SHP77 (cell line): Measurements from ENCODE around the gene MCTP1.
A peak's percentile ranks its signal among the peaks of the same experiment; 100 is the strongest.
"Not testable (repeated sequence)": the region's sequence is repeated elsewhere in the genome, so short reads cannot be mapped to it uniquely, and the experiment has no call there.

ENCODE experiments used
- DNase-seq, 2 experiments: peaks; one replicate each; lab custom pipeline; 2025; lab: John Stamatoyannopoulos, UW

The MCTP1 gene

DNA sequence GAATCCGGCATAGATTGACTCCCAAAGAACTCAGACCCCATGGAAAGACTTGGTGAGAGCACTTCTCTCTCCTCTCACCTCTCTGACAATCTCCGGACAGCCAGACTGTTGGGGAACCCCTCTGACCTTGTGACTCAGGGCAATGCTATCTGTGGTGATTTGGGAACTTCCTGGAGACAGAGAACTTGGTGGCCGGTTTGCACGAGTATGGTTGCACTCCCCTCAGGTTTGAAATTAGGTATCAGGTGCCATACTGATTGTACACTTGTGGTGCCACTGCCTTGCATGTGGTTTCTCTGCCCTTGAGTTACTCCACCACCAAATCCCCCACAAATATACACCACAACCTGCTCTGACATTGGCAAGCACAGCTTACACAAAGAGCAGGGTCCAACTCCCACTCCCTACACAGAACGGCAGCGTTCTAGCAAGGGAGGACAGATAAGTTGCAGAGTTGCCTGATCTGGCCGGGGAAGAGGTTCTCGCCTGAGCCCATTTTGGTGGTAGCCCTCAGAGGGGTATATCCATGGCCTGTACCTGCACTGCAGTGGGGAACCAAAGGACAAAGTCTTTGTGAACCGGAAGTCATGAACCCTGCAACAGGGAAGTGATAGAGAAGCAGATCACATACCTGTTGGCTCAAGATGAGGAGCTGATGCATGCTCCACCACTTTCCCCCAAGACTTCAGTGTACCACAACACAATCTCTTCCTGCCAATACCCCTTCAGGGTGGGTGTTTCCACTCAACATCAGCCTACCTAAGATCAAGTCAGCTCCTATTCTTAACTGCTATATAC lies 255.1 kb downstream of the MCTP1 start:
- no peak for DNase-seq

GRCh38 chr5:95027775-95028174 lies 257.1 kb downstream of the MCTP1 start:
- DNase-seq, result no peak

GRCh38 chr5:95027151-95027721 lies 257.7 kb downstream of the MCTP1 start:
- no peak for DNase-seq

DNA sequence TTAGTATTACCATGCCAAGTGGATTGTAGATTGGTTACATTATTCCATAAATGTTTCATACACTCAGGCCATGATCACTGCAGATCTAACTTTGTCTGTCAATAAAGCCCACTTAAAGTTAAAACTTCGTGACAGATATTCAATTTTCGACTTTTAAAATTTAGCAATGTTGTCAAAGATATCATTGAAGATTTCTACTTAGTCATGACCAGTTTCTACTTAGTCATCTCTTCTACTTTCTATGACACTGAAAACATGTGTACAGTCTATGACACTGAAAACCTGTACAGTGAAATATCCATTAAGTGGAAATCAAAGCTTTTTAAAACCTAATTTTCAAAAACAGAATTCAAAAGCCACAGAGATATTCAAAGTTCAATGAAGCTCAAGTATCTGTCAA lies 258.2 kb downstream of the MCTP1 start:
- DNase-seq, result no peak

DNA sequence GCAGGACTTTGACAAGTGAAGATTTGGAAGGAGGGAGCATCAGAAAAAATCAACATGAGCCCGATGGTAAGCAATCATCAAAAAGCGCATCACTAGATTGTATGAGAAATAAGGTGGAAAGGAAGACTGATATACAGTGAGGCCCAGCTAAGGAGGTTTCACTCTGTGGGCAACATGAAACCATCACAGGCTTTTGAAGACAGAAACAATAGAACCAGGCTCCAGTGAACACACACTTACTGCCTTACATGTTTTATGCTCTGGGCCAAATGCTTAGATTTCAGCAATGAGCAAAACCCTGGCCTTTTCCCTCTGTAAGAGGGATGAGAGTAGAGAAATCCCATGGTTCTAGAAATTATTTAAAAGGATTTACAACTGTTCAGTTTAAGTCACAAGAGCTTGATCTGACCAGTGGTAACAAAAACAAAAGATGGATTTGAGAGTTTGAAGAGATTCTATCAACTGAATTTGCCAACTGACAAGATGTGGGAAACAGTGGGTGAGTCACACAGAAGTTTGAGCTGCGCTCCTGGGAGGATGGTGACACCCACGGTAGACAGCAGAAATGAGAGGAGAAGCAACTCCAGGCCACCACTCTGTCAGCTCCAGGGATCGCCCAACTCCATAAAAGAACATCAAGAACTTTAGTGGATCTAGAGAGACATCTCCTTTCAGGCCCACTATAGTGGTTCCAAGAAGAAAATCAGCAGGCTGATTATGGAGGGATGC lies 261.8 kb downstream of the MCTP1 start:
- DNase-seq, result no peak

- DNase-seq, result no peak
Observed at GRCh38 chr5:95020345-95020744, 264.5 kb downstream of the MCTP1 start.

DNA sequence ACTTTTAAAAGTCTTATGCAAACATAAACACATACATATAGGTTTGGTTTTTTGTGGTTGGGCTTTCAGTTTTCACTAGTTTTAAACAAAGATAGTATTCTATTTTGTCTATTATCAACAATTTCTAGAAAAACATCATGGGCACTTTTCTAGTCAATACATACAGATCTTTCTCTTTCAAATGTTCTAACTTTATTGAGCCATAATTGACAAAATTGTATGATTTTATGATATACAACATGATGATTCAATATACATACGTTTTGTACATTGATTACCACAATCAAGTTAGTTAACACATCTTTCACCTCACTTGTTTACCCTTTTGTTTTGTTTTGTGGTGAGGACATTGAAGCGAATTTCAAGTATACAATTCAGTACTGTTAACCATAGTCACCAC lies 265.9 kb downstream of the MCTP1 start:
- no peak for DNase-seq

DNA sequence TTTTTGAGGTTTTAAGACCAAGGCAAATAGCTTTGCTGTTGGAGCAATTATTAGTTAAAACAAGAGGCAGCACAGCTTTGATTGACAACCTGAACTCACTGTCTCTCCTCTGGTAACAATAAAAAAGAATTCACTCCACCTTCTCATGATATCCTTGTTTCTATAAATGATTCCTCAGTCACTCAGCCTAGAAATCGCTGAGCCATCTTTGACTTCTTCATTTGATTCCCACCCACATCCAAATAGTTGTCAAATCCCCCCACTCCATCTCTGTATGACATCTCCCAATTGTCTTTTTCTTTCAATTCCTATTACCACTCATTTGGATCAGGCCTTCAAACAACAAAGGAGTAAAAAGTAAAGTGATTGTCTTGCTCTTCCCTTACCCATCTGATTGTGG lies 266.4 kb downstream of the MCTP1 start:
- no peak for DNase-seq

GRCh38 chr5:95009812-95010211 lies 275.1 kb downstream of the MCTP1 start:
- DNase-seq, result no peak

DNA sequence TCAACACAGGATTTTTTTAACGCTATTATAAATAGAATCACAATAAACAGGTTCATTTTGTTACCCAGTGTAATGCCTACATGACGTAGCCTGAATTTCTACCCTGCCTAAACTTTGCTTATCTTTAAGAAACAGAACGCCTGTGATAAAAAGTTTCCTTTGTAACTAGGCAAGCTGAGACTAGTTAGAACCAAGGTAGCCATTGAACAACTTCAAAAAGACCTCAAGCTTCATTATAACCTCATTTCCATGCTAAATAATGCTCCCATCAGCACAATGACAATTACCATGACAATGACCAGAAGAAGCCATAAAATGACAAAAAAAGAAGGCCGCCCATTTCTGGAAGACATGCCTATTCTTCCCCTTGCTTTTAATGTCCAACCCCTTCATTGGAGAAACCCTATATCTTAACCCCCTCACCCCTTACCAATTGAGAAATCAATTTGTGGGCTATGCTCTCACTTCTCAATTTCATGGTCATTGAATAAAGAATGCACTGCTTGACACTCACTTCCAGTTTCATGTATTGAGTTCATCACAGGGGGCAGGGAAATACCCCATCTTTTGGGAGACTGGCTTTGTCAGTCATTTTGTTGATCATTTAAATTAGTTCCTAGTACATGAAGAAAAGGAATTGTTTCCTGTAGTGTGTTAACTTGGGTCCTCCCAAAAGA lies 276.8 kb downstream of the MCTP1 start:
- no peak for DNase-seq

GRCh38 chr5:95005811-95006210 lies 279.1 kb downstream of the MCTP1 start:
- no peak for DNase-seq

DNA sequence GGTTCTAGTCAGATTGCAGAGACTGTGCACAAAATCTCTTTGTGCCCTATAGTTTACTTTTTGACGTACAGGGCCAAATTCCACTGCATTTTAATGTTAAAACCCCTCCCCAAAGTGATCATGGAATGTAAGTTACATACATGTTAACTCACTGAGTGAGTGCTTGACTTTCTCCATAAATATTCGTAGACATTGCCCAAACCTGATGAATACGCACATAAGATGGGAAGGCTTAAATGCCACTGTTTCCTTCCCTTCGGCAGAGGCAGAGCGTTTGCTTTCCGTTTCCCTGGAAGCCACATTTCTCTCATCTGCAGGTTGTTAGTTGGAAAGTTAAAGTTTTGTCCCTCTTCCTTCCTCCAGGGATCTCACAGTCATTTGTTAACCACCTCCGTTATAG lies 286.2 kb downstream of the MCTP1 start:
- DNase-seq, result no peak

DNA sequence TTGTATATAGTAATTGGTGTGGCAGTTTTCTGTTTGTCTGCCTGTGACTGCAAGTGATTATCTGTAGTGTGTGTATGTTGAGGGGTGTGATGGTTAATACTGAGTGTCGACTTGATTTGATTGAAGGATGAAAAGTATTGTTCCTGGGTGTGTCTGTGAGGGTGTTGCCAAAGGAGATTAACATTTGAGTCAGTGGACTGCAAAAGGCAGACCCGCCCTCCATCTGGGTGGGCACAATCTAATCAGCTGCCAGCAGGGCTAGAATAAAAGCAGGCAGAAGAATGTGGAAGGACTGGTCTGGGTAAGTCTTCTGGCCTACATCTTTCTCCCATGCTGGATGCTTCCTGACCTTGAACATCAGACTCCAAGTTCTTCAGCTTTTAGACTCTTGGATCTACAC lies 290.4 kb downstream of the MCTP1 start:
- DNase-seq, result not testable (repeated sequence)

- DNase-seq, result no peak
Observed at GRCh38 chr5:94993491-94993890, 291.4 kb downstream of the MCTP1 start.

- DNase-seq, result no peak
Observed at GRCh38 chr5:94992325-94992724, 292.6 kb downstream of the MCTP1 start.

DNA sequence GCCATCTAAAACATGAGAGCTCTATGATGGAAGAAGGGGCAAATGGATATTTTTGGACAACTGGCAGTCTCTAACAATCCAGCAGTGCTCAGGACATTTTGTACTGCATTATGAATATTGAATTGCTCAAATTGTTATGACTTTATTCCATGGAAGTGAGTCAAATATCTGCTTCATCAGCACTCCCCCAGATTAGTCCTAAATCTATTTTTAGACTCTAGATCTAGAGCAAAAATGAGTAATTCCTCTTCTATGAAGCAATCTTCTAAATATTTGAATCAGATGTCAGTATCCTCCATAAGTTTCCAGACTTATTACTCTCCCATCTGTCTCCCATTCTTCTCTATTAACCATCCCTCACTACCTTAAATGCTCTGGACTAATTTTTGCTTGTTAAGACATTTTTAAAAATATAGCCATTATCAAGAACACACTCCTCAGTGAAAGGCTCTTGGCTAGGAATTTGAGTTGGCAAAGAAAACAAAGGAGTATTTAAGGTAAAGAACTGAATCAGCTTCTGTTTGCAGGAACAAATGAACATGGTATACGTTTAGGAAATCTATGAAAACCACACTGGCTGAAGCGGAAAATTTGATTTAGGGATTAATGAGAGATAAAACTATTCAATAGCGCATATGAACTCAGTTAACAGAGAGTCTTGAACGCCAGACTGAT lies 300.9 kb downstream of the MCTP1 start:
- DNase-seq, result no peak

DNA sequence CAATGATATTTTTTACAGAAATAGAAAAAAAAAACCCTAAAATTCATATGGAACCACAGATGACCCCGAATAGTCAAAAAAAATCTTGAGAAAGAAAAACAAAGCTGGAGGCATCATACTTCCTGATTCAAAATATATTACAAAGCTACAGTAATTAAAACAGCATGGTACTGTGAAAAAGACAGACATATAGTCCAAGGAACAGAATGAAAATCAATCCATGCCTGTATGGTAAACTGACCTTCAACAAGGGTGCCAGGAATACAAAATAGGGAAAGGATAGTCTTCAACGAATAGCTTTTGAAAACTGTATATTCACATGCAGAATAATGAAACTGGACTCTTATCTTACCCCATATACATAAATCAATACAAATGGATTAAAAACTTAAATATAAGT lies 307.5 kb downstream of the MCTP1 start:
- no peak for DNase-seq

DNA sequence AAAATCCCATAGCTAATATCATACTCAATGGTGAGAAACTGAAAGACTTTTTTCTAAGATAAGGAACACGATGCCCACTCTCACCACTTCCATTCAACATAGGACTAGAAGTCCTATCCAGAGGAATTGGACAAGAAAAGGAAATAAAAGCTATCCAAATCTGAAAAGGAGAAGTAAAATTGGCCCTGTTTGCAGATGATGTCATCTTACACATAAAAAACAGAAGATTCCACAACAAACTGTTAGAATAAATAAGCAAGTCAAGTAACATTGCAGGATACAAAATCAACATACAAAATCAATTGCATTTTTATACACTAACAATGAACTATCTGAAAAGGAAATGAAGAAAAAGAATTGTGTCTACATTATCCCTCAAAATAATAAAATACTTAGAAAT lies 308.0 kb downstream of the MCTP1 start:
- DNase-seq, result no peak

DNA sequence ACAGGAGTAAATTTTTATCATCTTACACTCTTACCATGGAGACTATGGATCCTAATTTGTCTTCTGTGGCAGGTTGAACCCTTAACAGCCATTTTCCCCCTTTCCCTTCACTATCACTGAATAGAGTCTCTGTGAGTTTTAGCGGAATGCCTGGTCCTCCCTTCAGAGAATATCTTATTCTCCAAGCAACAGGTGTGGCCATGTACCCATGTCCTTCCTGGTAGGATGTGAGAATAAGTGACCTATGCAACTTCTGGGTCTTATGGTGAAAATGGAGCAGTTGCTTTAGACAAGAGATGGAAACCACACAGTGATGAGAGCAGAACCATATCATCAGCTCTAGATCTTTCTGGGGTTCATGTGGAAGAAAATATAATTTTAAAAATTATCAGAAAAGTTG lies 312.6 kb downstream of the MCTP1 start:
- DNase-seq, result no peak

DNA sequence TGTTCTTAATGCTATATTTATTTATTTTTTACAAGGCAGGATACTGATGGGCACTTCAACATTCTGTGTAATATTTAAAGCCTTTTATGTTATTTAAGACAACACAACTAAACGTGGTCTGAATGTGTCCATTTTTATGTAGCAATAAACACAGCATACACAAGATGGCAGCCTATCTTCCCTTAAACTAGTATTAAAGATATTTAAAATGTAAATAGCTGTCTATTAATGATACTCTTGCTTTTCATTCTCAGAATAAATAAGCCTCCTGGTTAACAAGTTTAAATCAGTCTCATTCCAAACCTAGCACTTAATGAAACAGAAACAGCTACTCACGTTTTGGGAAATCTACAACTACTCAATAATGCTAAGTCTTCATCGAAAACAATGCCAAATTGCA lies 315.7 kb downstream of the MCTP1 start:
- DNase-seq, result peak in 1 of 2 experiments; percentile 46

- peak; percentile 81 to 86 for DNase-seq
Observed at GRCh38 chr5:94968507-94969095, 316.3 kb downstream of the MCTP1 start.

- no peak for DNase-seq
Observed at GRCh38 chr5:94967525-94967924, 317.4 kb downstream of the MCTP1 start.
